ENCODE measurements around the gene PCGF3. TPM values are rescaled to one million over a fixed set of nuclear protein-coding genes. Genes with fewer than 3 reads are reported as not detected.

The PCGF3 gene
- total RNA-seq, 1 donor from 2014 or later, result 58.5 TPM

DNA sequence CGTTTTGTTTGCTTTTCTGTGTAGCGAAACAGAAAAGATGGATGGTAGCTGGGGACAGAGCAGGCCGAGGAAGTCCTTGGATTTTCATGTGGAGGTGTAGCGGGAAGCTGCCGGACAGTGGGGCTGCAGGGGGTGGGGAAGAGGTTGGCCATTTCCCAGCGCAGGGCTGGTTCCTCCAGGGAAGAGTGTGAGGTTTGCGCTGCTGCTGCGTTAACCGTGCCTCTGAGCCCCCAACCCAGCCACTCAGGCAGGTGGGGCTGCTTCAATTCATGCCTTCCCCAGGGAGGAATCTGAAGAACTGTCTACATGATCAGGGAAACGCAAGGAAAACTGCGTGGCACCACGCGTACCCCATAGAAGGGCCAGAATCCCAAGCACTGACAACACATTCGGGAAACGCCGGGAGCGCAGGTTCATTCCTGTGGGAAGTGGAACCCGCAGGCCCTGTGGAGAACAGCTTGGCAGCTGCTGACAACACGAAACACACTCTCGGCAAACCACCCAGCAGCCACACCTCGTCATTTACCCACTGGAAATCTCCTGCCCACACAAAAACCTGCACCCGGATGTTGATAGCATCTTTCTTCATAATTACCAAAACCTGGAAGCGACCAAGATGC lies 57.7 kb downstream of the PCGF3 start:
- no peaks in the 10 kb centered on the region for H3K27me3 ChIP-seq (ENCODE audit: control insufficient read depth, insufficient read depth, low read length)
- TF ChIP-seq, protein P1, sequence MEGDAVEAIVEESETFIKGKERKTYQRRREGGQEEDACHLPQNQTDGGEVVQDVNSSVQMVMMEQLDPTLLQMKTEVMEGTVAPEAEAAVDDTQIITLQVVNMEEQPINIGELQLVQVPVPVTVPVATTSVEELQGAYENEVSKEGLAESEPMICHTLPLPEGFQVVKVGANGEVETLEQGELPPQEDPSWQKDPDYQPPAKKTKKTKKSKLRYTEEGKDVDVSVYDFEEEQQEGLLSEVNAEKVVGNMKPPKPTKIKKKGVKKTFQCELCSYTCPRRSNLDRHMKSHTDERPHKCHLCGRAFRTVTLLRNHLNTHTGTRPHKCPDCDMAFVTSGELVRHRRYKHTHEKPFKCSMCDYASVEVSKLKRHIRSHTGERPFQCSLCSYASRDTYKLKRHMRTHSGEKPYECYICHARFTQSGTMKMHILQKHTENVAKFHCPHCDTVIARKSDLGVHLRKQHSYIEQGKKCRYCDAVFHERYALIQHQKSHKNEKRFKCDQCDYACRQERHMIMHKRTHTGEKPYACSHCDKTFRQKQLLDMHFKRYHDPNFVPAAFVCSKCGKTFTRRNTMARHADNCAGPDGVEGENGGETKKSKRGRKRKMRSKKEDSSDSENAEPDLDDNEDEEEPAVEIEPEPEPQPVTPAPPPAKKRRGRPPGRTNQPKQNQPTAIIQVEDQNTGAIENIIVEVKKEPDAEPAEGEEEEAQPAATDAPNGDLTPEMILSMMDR (IDR thresholded peaks at IDR 0.05; ENCODE audit: insufficient read depth, low read length, poor library complexity, severe bottlenecking), result no peak
- peaks cover 5% of the 10 kb centered on the region for H3K36me3 ChIP-seq (ENCODE audit: control insufficient read depth, insufficient read depth, low read length)
- no peak overlapping the region for H3K4me3 ChIP-seq (ENCODE audit: low read depth, low read length)
- DNase-seq (ENCODE audit: low read depth), result no peak

DNA sequence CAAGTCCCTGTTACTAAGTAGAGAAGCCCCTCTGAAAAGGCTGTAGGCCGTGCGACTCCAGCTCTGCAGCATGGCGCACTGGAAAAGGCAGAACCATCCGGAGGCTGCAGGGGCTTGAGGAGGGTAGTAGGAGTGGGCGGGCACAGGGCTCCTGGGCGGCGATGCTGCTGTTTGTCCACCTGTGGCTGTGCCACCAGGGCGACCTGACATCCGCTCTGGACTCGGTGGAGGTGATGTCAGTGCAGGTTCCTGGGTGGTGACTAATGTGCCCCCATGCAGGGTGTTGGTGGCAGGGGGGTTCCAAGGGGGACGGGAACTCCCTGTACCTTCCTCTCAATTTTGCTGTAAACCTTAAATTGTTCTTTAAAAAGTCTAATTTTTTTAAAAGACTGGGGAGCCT lies 58.3 kb downstream of the PCGF3 start:
- TF ChIP-seq, protein P1 (IDR thresholded peaks at IDR 0.05; ENCODE audit: insufficient read depth, low read length, poor library complexity, severe bottlenecking), result no peak
- Histone ChIP-seq H3K36me3 (ENCODE audit: control insufficient read depth, insufficient read depth, low read length) (peaks cover 5% of the 10 kb centered on the region), H3K27me3 (ENCODE audit: control insufficient read depth, insufficient read depth, low read length) (no peaks in the 10 kb centered on the region), H3K4me3 (ENCODE audit: low read depth, low read length) (no peak overlapping the region)
- DNase-seq (ENCODE audit: low read depth), result no peak

DNA sequence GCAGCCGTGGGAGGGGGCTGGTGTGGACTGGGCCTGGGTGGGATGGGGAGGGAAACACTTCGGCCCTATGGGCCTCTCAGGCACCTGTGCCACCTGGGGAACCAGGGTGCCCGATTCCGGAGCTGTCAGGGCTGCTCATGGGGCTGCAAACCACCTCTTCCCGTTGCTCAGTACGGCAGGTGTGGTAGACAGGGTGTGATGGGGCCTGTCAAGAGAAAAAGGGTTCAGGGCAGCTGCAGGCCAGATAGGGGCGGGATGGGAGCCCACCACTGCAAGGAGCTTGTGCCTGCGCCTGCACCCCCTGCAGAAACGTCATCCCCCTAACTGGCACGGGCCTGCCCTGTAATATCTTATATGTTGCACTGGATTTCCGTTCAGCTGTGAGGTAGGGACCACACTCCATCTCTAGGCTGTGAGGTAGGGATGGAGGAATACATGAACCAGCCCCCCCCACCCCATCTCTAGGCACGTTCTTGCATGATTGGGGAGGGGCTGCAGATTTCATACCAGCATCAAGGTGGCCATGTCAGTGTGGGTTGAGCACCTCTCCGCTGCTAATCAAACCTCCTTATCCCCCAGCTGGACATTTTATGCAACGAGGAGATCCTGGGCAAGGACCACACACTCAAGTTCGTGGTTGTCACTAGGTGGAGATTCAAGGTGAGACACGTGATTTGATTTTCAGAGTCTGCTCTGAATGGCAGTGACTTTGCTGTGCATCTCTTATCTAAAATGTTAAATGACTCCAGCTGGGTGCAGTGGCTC lies 59.0 kb downstream of the PCGF3 start:
- TF ChIP-seq, protein P1 (IDR thresholded peaks at IDR 0.05; ENCODE audit: insufficient read depth, low read length, poor library complexity, severe bottlenecking), result no peak
- DNase-seq (ENCODE audit: low read depth), result no peak
- Histone ChIP-seq H3K27me3 (ENCODE audit: control insufficient read depth, insufficient read depth, low read length) (no peaks in the 10 kb centered on the region), H3K4me3 (ENCODE audit: low read depth, low read length) (no peak overlapping the region), H3K36me3 (ENCODE audit: control insufficient read depth, insufficient read depth, low read length) (peaks cover 5% of the 10 kb centered on the region)

DNA sequence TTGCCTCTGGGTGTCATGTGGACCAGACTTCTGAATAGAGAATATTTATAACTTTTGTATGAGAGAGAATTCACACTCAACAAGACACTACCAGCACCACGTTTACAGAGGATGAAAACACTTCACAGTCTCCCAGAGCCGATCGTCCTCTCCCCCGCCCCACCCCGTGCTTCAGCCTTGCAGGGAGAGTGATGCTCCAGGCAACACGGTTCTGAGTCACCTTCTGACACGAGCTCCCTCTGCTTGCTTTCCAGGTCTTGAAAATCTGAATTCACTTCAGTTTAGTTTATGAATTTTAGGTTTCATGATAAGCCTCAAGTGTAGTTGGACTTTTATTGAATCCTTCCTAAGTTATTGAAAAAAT lies 60.5 kb downstream of the PCGF3 start:
- H3K4me3 ChIP-seq (ENCODE audit: low read depth, low read length), result no peak overlapping the region
- H3K27me3 ChIP-seq (ENCODE audit: control insufficient read depth, insufficient read depth, low read length), result no peaks in the 10 kb centered on the region
- TF ChIP-seq, protein P1 (IDR thresholded peaks at IDR 0.05; ENCODE audit: insufficient read depth, low read length, poor library complexity, severe bottlenecking), result no peak
- H3K36me3 ChIP-seq (ENCODE audit: control insufficient read depth, insufficient read depth, low read length), result peaks cover 3% of the 10 kb centered on the region
- DNase-seq (ENCODE audit: low read depth), result no peak

DNA sequence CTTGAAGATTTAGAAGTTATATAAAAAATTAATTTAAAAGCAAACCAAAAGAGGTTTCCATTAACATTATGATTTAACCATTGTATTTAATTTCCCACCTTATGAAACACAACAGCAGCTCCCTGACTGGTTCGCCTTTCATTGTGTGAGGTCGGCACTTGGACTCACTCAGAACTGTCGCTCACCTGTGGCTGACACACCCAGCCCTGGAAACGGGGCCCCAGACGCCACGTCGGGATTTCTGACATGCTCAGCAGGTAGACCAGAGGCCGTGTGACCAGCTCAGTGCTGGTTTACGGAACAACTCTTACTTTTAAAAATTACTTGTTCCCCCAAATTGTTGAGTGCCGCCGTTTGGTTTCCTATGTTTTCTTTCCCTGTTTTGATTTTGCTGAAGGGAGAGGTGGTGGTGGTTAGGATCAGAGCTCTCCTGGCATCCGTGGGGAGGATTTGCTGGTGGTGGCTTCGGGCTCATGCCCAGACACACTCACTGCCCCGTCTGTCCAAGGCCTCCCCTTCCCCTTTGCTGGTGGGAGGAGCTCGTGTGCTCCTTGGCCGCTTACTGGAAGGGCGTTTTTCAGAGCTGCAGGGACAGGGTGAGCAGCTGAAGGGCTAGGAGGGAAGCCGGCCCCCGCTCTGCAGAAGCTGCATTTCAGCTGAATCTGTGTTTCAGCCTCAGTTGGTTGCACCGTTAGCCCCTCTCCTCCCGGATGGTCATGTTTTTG lies 61.1 kb downstream of the PCGF3 start:
- peaks cover 3% of the 10 kb centered on the region for H3K36me3 ChIP-seq (ENCODE audit: control insufficient read depth, insufficient read depth, low read length)
- no peaks in the 10 kb centered on the region for H3K27me3 ChIP-seq (ENCODE audit: control insufficient read depth, insufficient read depth, low read length)
- no peak for DNase-seq (ENCODE audit: low read depth)
- no peak overlapping the region for H3K4me3 ChIP-seq (ENCODE audit: low read depth, low read length)
- TF ChIP-seq, protein P1 (IDR thresholded peaks at IDR 0.05; ENCODE audit: insufficient read depth, low read length, poor library complexity, severe bottlenecking), result no peak

Data from kidney epithelial cell (primary cell).